NCI-H2107 treated with DMSO at 0.1 percent for 48 hours (cell line): ENCODE measurements around the gene GNB1L.

Experiments
- DNase-seq: peaks from one replicate; lab custom pipeline; 2025; ENCODE audit not compliant: unreplicated experiment; lab: John Stamatoyannopoulos, UW

Gene GNB1L

DNA sequence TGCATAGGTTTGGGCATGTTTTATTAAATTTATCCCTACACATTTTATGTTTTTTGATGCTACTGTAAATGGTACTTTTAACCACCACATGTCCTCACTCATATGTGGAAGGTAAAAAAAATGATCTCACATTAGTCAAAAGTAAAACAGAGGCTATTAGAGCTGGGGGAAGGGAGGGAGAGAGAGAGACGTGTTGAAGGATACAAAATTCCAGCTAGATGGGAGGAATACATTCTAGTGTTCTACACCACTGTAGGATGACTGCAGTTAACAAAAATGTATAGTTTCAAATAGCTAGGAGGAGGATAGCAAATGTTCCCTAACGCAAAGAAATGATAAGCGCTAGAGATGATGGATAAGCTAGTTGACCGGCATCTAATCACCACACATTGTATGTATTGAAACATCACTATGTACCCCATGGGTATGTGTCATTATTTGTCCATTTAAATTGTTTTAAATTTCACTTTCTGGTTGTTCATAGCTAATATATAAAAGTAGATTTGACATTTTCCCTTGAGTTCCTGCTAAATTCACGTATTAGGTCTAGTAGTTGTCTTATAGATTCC, 9.9 kb upstream of the GNB1L start:
- DNase-seq = no peak

DNA sequence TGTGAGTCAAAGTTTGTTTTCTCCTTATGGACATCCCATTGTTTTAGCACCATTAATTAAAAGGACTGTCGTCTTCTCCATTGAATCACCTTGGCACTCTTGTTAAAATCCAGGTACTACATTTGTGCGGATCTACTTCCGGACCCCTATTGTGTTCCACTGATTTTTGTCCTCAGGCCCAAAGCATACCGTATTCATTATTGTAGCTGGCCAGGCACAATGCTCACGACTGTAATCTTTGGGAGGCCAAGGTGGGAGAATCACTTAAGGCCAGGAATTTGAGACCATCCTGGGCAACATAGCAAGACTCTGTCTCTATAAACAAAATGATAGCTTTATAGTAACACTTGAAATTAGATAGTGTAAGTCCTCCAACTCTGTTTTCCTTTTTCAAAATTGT, 8.9 kb upstream of the GNB1L start:
- DNase-seq = no peak

DNA sequence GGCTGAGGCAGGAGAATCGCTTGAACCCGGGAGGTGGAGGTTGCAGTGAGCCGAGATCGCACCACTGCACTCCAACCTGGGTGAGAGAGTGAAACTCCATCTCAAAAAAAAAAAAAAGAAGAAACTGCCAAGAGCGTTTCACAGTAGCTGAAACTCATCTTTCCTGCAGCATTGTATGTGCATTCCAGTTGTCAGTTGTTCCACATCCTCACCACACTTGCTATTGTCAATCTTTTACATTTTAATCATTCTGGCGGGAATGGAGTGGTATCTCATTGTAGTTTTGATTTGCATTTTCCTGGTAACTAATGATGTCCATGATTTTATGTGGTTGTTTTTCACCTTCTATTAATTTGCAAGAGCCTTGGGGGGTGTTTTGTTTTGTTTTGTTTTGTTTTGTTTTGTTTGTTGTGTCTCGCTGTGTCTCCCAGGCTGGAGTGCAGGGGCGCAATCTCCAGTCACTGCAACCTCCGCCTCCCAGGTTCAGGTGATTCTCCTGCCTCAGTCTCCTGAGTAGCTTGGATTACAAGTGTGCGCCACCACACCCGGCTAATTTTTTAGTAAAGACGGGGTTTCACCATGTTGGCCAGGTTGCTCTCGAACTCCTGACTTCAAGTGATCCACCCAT, 8.1 kb upstream of the GNB1L start:
- no peak for DNase-seq

DNA sequence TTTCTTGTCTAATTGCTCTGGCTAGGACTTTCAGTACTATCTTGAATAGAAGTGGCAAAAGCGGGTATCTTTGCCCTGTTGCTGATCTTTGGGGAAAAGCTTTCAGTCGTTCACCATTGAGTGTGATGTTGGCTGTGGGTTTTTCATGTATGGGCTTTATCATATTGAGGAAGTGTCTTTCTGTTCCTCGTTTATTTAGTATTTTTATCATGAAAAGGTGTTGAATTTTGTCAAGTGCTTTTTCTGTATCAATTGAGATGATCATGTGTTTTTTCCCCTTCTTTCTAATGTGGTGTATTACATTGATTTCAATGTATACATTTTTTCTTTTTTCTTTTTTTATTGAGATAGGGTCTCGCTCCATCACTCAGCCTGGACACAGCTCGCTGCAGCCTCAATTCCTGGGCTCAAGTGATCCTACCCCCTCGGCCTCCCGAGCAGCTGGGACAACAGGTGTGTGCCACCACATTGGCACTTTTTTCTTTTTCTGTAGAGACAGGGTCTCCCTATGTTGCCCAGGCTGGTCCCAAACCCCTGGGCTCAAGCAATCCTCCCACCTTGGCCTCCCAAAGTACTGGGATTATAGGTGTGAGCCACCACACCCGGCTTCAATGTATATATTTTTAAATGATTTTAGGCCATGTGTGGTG, 5.3 kb upstream of the GNB1L start:
- DNase-seq = no peak

DNA sequence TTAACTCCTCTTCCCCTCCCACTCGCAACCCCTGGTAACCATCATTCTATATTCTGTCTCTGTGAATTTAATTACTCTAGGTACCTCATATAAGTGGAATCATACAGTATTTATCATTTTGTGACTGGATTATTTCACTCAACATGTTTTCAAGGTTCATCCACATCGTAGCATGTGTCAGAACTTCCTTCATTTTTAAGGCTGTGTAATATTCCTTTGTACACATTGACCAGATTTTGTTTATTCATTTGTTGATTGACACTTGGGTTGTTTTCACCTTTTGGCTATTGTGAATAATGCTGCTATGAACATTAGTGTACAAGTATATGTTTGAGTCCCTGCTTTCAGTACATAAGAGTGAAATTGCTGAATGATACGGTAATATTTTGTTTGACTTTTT, 2.7 kb upstream of the GNB1L start:
- no peak for DNase-seq

GRCh38 chr22:19855504-19856409, 1.1 kb upstream of the GNB1L start:
- no peak for DNase-seq

- DNase-seq = no peak
These were observed 546 bp downstream of the GNB1L start for GRCh38 chr22:19853879-19854777.

- DNase-seq = no peak
These were observed 1.4 kb downstream of the GNB1L start for GRCh38 chr22:19853058-19853878.

DNA sequence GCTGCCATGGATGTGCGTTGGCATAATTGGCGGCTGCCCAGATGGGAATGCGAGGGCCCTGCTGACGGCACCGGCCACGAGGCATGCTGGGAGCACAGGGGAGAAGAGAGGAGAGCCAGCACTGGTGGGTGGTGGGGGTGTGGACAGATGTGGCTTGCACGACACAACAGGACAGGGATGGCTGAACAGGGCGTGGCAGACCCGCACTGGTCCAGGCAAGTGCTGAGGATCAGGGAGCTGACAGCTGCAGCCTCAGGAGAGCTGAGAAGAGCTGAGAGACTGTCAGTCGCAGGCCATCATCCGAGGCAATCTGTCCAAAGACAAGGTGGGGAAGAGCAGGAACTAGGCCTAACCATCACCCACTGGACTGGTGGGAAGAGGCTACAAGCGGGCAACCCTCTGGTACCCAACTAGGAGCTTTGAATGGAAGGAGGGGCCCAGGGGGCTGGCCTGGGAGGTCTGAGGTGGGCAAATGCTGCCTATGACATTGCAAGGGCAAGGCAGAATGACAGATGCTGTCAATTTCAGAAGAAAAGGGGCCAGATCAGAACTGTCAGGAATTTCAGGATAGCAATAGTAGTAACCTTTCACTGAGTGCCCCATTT, 2.4 kb downstream of the GNB1L start:
- no peak for DNase-seq

DNA sequence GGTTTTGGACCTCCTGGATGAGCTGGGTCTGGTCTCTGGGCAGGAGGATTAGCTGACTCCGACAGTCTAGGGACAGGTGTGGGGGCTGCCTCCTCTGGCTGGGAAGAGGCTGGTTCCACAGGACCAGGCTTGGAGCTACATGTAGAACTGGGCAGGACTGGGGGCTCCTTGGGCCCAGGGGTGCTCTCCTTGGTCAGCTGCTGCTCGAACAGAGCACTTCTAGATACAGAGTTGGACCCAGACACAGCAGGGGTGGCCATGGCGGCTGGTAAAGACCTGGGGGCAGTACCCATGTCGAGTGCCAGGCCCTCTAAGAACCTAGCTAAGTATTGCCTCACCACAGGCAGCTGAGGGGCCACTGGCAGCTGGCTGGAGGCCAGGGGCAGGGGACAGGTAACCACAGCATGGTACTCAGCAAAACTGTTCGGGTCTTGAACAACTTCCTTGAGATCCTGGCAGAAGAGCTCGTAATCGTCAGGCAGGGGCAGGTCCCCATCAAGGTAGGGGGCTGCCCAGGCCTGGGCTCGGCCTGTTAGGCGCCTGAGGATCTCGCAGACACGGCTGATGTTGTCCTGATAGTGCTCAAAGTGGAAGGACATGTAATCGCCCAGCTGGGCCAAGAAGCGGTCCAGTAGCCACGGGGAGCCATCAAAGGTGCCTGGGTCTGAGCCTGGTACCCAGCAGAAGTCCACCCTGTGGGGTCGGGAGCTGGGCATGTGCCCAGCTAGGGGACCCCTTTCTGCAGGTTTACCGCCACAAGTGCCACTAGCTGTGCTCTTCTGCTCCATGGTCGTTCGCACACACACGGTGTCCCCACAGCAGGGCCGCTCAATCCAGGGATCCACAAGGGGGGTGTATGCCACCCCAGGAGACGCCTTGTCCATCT, 3.1 kb downstream of the GNB1L start:
- no peak for DNase-seq

GRCh38 chr22:19850763-19851109, 3.9 kb downstream of the GNB1L start:
- no peak for DNase-seq

DNA sequence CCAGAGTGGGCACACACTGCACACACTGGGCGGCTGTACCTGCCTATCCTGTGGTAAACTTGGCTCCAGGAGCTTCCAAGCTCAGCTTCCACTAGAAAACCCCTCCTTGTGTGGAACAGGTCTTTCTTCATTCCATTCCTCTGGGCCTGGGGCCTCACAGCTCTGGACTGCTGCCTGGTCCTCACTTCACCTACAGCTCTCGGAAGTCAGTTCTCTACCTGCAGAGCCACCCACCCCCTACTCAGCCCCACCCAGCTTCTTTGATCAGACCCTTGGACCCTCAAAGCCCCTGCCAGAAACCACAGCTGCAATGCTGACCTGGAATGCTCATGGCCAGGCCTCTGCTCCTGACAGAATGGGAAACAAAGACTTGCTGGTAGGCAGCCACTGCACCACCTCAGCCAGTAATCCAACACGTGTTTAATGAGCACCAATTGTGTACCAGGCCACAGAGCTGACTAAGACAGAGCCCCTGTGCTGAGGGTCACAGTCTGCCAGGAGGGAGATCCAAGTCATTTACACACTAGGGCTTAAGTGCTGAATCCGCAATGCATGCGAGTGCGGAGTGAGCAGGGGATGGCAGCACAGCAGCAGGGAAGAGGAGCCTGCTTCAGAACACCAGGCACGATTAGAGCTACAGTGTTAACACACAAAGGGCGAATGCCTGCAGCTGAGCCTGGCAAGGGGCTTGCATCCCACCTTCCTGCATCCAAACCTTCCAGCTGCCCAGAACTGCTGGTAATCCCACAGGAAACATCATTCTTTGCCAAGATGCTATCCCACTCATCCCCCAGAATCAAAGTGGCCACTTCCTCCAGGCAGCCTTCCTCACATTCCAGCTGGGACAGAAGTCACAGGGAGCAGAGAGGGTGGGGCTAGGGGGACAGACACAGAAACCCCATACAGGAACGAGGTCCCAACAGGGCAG, 4.6 kb downstream of the GNB1L start:
- DNase-seq = no peak

- DNase-seq = no peak
These were observed 6.1 kb downstream of the GNB1L start for GRCh38 chr22:19848298-19849224.

- no peak for DNase-seq
These were observed 7.4 kb downstream of the GNB1L start for GRCh38 chr22:19847345-19847632.

- no peak for DNase-seq
These were observed 7.9 kb downstream of the GNB1L start for GRCh38 chr22:19846620-19847344.
